GM19351 (cell line): Measurements from ENCODE around the gene TGIF1.
A peak's percentile ranks its signal among the peaks of the same experiment; 100 is the strongest.
"Not testable (repeated sequence)": the region's sequence is repeated elsewhere in the genome, so short reads cannot be mapped to it uniquely, and the experiment has no call there.

ENCODE experiments used
- ATAC-seq: cut with Tn5 transposase; IDR thresholded peaks from one replicate; pipeline ENCODE4 v1.9.1; 2021; ENCODE audit warnings: mild to moderate bottlenecking, moderate library complexity; ENCODE audit not compliant: unreplicated experiment

Gene TGIF1

DNA sequence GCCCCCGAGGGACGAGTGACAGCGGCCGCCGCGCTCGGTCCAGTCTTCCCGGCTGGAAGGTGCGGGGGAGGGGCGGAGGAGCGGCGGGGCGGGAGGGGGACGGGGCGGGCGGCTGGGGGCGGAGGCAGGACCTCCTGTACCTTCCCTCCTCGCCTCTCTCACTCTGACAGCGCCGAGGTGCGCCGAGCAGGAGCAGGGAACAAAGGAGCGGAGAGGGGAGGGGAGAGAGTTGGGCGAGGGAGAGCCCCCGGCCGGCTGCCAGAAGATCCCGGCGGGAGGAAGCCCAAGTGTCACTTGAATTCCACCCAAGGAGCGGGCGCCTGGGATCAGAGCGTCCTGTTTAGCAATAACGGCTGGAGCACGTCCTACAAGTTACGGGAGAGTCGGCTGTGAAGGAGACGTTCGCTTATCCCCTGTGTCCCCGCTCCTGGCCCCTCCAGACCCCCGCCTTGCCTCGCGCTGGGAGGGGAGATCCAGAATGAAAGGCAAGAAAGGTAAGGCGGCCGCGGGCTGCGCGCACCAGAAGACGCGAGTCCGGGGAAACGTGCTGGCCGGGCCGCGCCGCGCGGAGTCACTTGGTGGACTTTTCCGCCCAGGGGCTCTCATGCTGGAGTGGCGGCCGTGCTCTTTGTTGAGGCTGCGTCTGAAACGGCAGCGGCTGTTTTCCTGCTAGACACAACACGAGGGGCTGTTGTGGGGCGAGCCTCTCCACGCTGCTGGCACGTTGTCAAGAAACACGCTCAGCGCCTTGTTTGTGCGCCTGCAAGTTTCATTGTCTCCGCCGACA lies at the start of gene TGIF1:
TGIF1 (plus strand) TSS at position 161 of the 787 bp plus-strand sequence; CDS start at position 479, 318 bp downstream.
- no peak for ATAC-seq

DNA sequence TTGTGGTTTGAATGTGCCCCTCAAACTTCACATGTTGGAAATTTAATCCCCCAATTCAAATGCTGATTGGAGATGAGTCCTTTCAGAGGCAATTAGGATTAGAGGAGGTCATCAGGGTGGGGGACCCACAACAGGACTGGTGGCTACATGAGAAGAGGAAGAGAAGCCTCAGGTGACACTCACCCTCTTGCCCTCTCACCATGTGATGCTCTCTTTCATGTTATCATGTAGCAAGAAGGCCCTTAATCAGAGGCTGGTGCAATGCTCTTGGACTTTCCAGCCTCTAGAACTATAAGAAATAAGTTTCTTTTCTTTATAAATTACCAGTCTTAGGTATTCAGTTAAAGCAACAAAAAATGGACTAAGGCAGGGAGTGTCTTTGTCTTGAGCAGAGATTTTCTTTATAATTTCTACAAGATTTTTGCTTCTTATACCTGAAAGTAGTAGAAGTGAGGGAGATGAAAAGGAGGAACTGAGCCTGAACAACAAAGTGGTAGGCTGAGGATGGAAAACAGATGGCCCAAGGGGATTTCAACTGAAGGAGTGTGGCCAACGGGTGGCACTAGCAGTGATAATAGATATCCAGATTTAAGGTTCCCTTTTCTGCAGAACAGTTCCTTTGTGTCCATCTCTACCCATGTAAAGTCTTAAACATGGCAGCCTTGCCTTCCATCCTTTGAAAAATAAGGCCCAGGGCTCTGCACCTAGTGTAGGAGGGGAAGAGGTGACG lies 49.2 kb upstream of the TGIF1 start:
- ATAC-seq = no peak

DNA sequence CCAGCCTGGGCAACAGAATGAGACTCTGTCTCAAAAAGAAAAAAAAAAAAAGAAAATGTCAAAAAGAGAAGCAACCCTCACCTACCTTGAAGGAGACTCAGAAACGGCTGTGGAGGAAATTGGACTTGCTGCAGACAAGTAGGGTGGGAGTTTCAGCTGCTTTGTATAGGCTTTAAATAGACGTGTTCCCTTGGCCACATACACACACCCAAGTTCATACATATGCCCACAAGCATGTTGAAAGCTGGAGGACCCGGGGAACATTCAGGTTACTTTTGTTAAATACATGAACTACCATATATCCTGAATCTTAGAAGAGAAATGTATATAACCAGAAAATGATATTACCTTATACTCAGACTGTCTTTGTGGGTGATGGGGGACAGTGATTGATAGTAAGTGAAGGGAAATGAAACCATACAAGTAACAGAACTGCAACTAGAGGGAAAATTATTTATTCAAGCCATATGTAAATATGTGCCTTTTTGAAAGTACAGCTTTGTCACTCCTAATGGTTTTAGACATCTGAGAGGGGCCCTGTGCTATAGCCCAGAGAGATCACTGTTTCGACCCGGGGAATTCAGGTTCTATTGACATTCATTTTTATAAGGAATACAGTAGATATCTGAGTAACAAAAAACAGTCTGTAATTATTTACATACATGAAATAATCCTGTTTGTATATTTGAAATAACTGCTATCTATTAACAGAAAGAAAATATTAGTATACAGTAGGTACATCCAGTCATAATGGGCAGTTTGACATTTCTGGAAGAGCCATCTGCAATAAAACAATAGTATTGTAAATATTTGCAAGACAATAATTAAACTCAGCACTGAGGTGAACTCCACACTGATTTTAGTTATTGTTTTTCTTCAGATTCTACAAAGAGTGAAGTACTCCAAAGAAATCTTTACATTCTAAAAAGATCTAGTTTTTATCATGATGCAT lies 48.0 kb upstream of the TGIF1 start:
- peak; percentile 88 for ATAC-seq

DNA sequence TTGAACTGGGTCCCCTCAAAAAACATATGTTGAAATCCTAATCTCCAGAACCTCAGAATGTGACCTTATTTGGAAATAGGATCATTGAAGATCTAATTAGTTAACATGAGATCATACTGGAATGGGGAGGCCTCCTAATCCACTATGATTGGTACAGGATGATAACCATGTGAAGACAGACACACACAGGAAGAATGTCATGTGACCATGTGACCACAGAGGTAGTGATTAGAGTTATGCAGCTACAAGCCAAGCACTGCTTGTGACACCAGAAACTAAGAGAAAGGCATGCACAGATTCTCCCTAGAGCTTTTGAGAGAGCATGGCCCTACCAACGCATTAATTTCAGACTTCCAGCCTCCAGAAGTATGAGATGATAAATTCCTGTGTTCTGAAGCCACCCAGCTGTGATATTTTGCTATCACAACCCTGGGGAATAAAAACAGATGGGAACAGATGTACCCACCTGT lies 47.0 kb upstream of the TGIF1 start:
- peak; percentile 29 for ATAC-seq

DNA sequence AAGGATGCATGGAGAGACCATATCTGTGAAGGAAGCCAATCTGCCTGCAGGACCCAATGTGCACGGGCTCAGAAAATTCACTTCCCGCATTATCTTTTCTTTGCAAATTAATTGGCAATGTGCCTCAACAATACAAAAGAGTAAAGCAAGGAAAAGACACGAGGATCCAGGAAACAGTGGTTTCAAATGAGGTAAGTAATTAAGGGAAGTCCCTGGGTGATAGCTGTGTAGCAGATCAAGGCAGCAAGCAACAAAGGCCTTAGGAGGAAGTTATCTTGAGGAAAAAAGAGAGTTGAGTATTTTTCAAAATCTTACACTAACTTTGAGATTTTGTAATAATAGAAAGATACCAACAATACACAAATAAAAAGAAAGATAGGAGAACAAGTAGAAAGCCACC lies 44.3 kb upstream of the TGIF1 start:
- no peak for ATAC-seq

DNA sequence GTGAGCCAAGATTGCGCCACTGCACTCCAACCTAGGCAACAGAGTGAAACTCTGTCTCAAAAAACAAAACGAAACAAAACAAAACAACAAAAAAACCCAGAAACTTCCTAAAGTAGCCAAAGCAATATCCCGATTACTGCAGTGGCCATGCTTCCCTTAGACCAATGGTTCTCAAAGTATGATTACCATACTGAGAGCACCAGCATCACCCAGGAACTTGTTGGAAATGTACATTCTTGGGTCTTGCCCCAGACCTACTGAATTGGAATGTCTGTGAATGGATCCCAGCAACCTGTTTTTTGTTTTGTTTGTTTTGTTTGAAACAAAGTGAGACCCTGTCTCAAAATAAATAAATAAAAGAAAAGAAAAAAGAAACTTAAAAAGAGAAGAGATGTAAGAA lies 41.9 kb upstream of the TGIF1 start:
- ATAC-seq = no peak

DNA sequence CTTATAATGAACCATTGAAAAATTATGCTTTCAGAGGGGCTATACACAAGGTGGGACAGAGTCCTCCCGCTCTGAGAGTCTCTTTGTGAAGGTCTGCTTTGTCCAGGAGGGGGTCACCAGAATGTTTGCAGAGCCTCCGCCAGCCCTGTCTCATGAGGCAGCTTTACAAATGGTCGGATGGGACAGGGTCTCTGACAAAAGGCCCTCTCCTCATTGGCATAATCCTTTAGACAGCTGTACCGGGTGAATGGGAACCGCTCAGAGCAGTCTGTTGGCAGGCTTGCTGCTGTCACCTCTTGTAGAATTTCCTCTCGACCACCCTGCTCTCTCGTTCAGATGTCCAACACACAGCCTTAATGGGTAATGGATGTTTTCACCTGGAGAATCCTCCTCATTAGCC lies 40.2 kb upstream of the TGIF1 start:
- no peak for ATAC-seq

DNA sequence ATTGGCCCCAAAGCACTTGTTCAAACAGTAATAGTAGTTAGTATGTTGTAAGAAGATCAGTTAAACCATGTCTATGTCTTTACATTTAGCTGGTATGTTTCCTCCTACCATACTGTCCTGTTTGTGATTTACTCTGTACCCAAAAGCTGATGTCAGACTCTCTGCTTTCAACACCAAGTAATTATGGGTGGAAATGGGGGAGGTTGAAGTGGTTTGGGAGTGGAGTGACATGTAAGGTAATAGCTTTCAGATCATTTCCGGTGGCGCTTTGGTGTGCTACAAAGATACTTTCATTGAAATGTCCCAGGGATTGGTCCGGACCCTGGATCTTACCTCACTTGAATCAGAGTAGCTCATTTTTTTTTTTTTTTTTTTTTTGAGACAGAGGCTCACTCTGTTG lies 39.7 kb upstream of the TGIF1 start:
- no peak for ATAC-seq

DNA sequence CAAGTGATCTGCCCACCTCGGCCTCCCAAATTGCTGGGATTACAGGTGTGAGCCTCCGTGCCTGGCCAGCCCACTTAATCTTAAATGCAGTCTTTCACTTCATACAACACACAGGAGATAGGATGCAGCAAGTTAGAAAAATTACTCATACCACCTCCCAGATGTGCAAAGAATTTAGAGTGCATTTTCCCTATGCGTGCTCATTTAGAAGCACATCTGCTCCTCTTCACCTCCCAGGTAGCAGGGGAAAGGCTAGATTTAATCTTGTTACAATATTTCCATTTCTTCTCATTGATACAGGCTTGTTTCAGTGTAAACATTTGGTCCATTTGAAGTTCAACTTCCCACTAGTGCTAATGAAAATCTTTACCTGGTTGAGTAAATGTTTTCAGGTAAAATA lies 39.1 kb upstream of the TGIF1 start:
- not testable (repeated sequence) for ATAC-seq

DNA sequence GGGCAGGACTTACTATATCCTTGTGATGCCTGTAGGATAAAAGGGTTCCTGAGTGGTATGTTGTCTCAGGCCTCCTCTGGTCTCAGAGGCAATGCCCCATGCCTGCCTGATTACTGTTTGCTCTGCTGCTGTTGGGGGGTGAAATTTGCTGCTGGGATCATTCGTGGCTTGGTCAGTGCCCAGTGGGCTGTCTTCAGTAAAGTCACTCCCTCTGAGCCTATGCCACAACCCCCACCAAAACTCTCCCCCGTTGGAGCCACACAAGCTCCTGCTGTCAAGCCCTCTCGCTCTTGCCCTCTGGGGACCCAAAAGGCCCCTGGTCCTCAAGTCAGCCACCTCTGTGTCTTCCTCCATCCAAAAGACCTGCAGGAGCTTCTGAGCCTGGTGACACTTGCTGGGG lies 38.6 kb upstream of the TGIF1 start:
- no peak for ATAC-seq

DNA sequence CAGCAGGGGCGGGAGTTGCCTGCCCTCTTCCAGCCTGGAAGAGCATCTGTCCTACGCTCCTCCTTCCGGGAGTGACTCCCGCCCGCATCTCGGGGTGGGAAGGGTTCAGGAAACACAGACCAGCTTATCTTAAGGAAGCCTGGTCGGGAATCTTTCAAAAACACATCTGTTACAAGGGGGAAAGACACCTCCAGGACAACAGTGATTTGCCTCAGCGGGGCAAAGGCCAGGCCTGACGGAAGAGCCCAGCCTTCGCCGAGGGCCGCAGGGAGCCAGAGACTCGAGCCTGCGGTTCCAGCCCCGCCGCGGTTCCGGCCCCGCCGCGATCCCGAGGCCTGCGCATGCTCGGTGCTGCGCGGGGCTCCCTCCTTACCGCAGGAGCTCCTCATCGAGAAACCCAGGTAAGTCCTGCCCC lies 38.1 kb upstream of the TGIF1 start:
- ATAC-seq = no peak

DNA sequence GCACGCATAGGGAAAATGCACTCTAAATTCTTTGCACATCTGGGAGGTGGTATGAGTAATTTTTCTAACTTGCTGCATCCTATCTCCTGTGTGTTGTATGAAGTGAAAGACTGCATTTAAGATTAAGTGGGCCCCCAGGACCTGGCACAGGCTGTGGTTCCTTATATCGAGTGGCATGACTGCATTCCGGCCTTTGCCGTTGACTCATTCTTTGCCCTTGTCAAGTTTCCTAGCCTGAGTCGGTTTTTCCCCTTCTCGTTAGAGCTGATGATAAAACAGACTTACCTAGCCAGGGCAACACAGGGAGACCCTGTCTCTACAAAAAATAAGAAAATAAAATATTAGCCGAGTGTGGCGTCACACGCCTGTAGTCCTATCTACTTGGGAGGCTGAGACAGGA lies 37.4 kb upstream of the TGIF1 start:
- ATAC-seq = not testable (repeated sequence)

DNA sequence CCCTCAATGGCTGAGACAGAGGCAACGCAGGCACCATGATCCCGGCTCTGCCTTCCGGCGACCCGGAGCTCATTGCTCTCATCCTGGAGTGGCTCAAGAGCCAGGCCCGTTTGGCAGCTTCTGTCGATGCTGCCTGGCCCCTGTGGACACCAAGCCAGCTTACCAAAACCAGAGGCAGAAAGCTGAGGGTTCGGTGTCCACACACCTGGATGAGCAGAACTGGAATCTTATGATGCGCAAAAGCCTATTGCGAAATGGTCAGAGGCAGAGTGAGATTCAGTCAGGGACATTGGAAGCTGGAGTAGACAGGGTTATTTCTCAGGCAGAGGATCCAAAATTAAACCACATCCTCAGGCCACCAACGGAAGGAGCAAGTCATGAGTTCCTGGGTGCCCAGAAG lies 34.9 kb upstream of the TGIF1 start:
- ATAC-seq = no peak

DNA sequence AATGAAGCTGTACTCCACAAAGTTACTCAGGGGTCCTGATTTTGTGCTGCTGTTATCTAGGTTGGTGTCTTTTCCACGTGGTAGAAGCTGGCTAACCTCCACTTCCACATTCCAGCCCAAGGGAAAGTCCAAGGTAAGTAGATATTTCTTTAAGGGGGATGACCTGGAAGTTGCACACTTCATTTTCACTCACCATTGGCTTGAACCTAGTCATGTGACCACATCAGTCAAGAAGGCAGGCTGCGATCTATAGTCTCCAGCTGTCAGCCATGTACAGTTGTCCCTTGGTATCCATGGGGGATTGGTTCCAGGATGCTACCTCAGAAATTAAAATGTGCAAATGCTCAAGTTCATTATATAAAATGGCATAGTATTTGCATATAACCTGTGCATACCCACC lies 31.9 kb upstream of the TGIF1 start:
- ATAC-seq = no peak

DNA sequence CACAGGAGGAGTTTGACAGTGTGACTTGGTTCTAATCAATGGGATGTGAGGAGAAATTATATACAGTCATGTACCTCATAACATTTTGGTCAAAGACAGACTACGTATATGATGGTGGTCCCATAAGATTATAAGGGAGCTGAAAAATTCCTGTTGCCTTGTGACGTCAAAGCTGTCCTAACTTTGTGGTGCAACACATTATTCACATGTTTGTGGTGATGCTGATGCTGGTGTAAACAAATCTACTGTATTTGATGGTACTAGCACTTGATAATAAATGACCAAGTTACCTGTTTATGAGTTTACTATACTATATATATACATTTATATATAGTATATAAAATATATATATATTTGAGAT lies 29.1 kb upstream of the TGIF1 start:
- no peak for ATAC-seq

DNA sequence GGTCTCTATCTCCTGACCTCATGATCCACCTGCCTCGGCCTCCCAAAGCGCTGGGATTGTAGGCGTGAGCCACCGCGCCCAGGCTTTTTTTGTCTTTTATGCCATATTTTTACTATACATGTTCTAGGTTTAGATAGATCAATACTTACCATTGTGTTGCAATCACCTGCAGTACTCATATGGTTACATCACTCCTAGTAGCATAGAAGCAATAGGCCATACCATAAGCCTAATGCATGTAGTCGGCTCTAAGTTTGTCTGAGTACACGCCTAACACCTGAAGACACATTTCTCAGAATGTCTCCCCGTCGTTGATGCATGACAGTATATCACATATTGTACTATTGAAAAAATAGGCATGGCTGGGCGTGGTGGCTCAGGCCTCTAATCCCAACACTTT lies 27.1 kb upstream of the TGIF1 start:
- ATAC-seq = no peak

DNA sequence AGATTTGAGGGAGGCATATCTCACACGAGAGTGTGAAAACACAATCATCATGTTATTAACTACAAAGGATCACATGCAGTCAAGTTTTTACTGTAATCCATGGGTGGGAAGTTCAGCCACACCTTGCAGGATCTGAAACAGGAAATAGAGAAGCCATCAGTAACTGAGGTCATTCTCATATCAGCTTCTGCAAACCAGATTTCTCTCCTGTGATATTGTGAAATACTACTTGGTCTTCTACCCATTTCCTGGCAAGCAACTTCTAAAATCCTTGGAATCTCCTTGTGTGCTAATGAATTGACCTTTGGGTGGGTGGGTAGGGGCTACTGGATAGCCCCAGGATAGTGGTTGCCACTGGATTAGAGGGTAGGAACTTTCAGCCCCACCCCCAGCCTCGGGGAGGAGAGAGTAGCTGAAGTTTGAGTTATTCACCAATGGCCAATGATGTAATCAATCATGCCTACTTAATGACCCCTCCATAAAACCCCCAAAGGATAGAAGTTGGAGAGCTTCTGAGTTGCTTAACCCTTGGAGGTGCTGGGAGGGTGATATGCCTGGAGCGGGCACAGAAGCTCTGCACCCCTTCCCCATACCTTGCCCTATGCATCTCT lies 25.6 kb upstream of the TGIF1 start:
- ATAC-seq = no peak

DNA sequence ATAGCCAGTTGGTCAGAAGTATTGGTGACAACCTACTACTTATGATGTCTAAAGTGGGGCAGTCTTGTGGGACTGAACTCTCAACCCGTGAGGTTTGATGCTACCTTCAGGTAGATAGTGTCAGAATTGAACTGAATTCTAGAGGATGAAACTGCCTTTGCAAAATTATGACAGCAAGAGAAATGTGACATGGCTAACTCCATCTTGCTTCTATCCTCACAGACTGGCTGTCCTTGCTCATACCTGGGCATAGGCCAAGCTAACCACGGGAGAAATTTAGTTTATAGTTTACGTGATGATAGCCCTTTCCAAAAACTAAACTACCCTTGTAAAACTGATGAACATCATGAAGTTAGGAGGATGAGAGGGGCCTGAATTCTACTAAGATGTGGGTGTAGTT lies 24.9 kb upstream of the TGIF1 start:
- ATAC-seq = no peak

DNA sequence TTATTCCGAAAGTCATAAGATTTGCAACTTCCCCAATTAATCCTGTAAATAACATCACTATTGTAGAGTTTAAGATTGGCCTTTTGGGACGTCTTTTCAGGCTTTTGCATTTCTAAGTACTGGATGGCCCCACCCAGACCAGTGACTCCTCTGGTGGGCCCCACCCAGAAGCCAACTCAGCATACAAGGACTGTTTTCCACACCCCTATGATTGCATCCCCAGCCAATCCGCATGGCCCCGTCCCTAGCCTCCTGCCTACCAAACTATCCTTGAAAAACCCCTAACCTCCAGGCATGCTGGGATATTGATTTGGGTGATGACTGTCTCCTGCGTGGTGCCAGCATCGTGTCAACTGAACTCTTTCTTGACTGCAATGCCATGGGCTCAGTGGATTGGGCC lies 24.5 kb upstream of the TGIF1 start:
- ATAC-seq = no peak

DNA sequence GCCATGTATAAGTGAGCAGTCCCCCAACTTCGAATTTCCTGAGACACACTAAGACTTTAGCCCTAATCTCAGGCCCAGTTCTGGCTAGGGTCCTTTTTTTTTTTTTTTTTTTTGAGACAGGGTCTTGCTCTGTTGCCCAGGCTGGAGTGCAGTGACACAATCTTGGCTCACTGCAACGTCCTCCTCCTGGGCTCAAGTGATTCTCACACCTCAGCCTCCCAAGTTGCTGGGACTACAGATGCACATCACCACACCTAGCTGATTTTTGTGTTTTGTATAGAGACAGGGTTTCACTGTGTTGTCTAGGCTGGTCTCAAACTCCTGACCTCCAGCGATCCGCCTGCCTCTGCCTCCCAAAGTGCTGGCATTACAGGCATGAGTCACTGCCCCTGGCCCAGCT lies 23.9 kb upstream of the TGIF1 start:
- no peak for ATAC-seq

DNA sequence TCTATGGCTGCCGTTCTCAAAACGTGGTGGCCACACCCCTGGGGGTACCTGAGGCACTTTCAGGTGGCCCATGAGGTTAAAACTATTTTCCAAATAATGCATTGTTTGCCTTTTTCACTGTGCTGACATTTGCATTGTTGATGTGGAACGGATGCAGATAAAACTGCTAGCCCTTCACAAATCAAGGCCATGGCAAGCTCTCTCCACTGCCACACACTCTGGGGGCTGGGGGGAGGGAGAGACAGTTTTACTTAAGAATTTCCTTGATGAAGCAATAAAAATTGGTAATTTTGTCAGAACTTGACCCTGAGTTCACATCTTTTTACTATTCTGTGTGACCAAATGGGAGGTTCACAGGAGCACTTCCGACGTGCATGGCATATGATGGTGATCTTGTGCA lies 22.0 kb upstream of the TGIF1 start:
- ATAC-seq = no peak
